Measurements from ENCODE around the gene POMT2.

The POMT2 gene

DNA sequence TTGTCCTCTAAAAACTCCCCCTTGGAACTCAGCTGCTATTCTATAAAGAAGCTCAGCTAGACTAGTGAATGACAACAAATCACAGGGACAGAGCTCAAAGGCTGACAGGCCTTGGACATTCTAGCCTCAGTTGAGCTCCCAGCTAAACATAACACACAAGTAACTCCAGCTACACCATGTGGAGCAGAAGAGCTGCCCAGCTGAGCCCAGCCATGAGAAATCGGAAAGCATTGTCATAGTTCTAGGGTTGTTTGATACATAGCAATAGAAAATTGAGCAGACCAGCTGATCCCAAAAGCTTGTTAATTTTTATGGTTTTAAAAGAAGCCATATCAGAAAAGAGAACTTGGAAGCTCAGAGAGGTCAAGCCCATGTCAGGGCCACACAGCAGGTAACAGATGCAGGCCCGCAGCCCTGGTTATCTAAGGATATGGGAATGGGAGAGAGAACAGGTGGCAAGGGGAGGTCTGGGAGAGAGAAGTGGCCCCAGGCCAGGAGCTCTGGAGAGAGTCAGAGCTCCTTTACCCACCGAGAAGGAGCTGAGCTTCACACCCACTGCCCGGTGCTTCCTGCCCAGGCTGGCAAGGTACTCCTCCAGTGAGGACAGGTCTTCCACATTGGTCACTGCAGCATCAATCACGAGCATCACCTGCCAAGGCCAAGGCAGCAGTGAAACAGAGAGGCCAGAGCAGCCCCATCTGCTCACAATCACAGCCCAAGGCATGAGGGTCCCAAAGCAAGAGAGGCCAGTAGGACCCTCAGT is 52.6 kb downstream of the POMT2 start:
- H3K4me3 ChIP-seq (ENCODE audit: low read depth, low read length), result no peak overlapping the region
- TF ChIP-seq MAX (IDR thresholded peaks at IDR 0.05; ENCODE audit: low read depth, low read length) (no peak), MYC (IDR thresholded peaks at IDR 0.05; ENCODE audit: low read depth, low read length) (no peak), CTCF (IDR thresholded peaks at IDR 0.05; ENCODE audit: low read depth, low read length) (no peak), POLR2A (IDR thresholded peaks at IDR 0.05; ENCODE audit: extremely low read depth, insufficient read length) (no peak)
- DNase-seq (ENCODE audit: low read depth), result no peak

DNA sequence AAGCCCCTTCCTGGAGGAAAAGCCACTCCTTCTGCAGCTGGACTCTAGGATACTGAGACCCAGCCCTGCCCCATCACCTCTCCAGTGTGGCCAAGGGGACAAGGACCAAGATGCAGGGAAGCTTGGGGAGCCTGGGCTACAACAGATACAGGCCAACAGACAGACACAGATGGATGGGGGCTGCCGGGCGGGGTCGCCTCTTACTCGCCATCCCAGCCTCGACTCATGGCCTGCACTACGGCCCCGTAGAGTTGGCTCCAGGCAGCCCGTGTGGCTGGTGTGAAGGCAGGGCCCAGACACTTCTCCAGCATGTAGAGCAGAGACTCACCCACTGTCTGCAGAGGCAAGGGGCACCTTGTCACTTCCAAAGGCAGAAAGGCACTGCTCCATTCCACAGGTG is 54.3 kb downstream of the POMT2 start:
- DNase-seq (ENCODE audit: low read depth), result no peak
- H3K4me3 ChIP-seq (ENCODE audit: low read depth, low read length), result no peak overlapping the region
- TF ChIP-seq MAX (IDR thresholded peaks at IDR 0.05; ENCODE audit: low read depth, low read length), result no peak
- TF ChIP-seq MYC (IDR thresholded peaks at IDR 0.05; ENCODE audit: low read depth, low read length), result no peak
- no peak for TF ChIP-seq CTCF (IDR thresholded peaks at IDR 0.05; ENCODE audit: low read depth, low read length)
- no peak for TF ChIP-seq POLR2A (IDR thresholded peaks at IDR 0.05; ENCODE audit: extremely low read depth, insufficient read length)

- TF ChIP-seq MYC (IDR thresholded peaks at IDR 0.05; ENCODE audit: low read depth, low read length), result no peak
- no peak for TF ChIP-seq POLR2A (IDR thresholded peaks at IDR 0.05; ENCODE audit: extremely low read depth, insufficient read length)
- TF ChIP-seq CTCF (IDR thresholded peaks at IDR 0.05; ENCODE audit: low read depth, low read length), result no peak
- TF ChIP-seq MAX (IDR thresholded peaks at IDR 0.05; ENCODE audit: low read depth, low read length), result no peak
- no peak overlapping the region for H3K4me3 ChIP-seq (ENCODE audit: low read depth, low read length)
- no peak for DNase-seq (ENCODE audit: low read depth)
Measured at GRCh38 chr14:77265561-77266335, 54.9 kb downstream of the POMT2 start.

- H3K4me3 ChIP-seq (ENCODE audit: low read depth, low read length), result no peak overlapping the region
- DNase-seq (ENCODE audit: low read depth), result no peak
- TF ChIP-seq MAX (IDR thresholded peaks at IDR 0.05; ENCODE audit: low read depth, low read length), result no peak
- TF ChIP-seq POLR2A (IDR thresholded peaks at IDR 0.05; ENCODE audit: extremely low read depth, insufficient read length), result no peak
- no peak for TF ChIP-seq CTCF (IDR thresholded peaks at IDR 0.05; ENCODE audit: low read depth, low read length)
- no peak for TF ChIP-seq MYC (IDR thresholded peaks at IDR 0.05; ENCODE audit: low read depth, low read length)
Measured at GRCh38 chr14:77265187-77265515, 55.5 kb downstream of the POMT2 start.

- TF ChIP-seq MYC (IDR thresholded peaks at IDR 0.05; ENCODE audit: low read depth, low read length), result no peak
- TF ChIP-seq POLR2A (IDR thresholded peaks at IDR 0.05; ENCODE audit: extremely low read depth, insufficient read length), result no peak
- TF ChIP-seq CTCF (IDR thresholded peaks at IDR 0.05; ENCODE audit: low read depth, low read length), result no peak
- no peak for TF ChIP-seq MAX (IDR thresholded peaks at IDR 0.05; ENCODE audit: low read depth, low read length)
- no peak for DNase-seq (ENCODE audit: low read depth)
- H3K4me3 ChIP-seq (ENCODE audit: low read depth, low read length), result no peak overlapping the region
Measured at GRCh38 chr14:77264466-77265186, 56.1 kb downstream of the POMT2 start.
